Cardiac septum (tissue), 1 donor: ENCODE data around the gene ZCCHC24. TPM values are rescaled to one million over a fixed set of nuclear protein-coding genes. Genes with fewer than 3 reads are reported as not detected.
A peak's percentile ranks its signal among the peaks of the same experiment; 100 is the strongest.
"Not testable (repeated sequence)": the region's sequence is repeated elsewhere in the genome, so short reads cannot be mapped to it uniquely, and the experiment has no call there.

Source experiments
- DNase-seq: peaks from one replicate; pipeline ENCODE4 v3.0.0-alpha.2; 2020; ENCODE audit warnings: low spot score
- intact Hi-C: fragments of 100-400 bp; cut with DNase I; formaldehyde crosslinking; loops from one replicate; pipeline ENCODE4 v1.14.0; 2022
- total RNA-seq: library from RNA; stranded (reverse); fragmentation: NEBNext Ultra II Directional; extraction: Animal tissue kit (Norgen Biotek cat#: 25700); gene quantifications from one replicate; pipeline ENCODE4 v1.2.1, GENCODE V29; 2021
- donor health status: DM: no; HTN: no; CAD: no.

Gene ZCCHC24
- total RNA-seq, 1 donor from 2014 or later, result 56.6 TPM

DNA sequence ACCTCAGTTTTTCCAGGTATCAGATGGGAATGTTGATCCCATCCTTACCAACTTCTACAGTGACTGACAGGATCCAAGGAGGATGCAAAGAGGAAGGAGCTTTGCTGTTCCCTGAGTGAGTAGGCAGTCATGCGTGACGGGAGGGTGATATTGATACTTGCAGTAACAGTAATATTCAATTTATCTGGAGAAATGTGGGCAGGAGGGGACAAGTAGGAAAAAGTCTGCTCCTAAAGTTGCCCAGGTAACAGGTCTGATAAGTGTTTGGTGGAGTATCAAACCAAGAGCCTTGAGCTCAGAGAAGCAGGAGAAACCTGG, 3.3 kb upstream of the ZCCHC24 start:
- no peak for DNase-seq
- intact Hi-C loops, result no loop called here

DNA sequence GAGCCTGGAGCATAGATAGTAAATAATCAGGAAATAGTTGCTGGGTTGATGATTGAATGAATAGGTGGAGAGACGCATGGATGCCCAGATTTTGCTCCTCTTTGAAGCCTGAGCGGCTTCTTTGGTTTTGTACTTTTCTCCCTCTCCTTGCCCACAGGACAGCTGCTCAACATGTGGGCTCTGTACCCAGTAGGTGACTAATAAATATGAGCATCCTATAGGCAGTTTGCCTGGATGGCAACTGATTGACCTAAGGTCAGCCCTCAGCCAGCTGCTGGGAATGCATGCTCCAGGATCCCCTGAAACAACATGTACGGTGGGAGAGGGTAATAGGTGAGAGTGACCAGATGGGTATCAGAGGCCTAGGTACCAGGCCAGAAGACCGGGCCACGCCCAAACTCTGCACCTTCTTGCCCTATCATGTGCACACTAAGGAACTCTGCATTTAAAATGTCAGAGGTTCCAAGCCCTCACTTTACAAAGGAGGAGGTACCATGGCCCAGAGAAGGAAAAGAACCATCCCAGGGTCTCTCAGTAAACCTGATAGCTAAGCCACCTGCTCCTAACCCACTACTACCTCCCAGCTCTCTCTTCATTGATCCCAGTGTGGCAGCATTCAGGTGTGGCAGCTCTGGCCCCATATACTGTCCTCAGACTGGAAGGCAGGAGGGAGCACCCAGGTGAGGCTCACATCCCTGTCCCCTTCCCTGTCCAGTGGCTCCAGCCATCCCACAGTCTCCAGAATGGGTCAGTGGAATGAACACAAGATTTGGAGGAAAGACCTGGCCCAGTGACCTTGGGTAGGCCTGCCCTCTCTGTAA, 2.7 kb upstream of the ZCCHC24 start:
- DNase-seq, result peak; percentile 46
- intact Hi-C loops, result no loop called here

DNA sequence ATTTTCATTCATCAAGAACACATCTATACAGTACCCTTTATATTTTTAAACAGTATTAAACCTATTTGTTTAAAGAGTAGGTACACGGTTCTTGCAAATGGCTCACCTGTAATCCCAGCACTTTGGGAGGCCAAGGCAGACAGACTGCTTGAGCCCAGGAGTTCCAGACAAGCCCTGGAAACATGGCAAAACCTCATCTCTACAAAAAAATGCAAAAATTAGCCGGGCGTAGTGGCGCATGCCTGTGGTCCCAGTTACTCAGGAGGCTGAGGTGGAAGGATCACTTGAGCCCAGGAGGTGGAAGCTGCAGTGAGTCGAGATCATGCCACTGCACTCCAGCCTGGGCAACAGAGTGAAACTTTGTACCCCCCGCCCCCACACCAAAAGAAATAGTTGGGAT, 1.8 kb upstream of the ZCCHC24 start:
- DNase-seq, intact Hi-C loops: not testable (repeated sequence)

DNA sequence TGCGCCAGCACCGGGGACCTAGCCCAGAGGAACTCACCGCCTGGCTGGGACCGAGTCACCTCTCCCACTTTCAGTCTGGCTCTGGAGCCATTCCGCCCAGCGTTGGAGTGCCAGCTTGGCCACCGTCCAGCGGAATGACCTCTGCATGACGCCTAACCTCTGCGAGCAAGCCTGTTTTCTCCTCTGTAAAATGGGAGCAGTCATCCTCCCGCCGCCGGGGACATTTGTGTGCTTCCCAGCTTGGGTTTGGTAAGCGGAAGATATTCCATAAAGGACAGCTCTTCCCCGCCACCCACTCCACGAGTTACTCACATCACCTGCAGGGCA, 1.3 kb upstream of the ZCCHC24 start:
- intact Hi-C loops, result no loop called here
- peak; percentile 80 for DNase-seq

DNA sequence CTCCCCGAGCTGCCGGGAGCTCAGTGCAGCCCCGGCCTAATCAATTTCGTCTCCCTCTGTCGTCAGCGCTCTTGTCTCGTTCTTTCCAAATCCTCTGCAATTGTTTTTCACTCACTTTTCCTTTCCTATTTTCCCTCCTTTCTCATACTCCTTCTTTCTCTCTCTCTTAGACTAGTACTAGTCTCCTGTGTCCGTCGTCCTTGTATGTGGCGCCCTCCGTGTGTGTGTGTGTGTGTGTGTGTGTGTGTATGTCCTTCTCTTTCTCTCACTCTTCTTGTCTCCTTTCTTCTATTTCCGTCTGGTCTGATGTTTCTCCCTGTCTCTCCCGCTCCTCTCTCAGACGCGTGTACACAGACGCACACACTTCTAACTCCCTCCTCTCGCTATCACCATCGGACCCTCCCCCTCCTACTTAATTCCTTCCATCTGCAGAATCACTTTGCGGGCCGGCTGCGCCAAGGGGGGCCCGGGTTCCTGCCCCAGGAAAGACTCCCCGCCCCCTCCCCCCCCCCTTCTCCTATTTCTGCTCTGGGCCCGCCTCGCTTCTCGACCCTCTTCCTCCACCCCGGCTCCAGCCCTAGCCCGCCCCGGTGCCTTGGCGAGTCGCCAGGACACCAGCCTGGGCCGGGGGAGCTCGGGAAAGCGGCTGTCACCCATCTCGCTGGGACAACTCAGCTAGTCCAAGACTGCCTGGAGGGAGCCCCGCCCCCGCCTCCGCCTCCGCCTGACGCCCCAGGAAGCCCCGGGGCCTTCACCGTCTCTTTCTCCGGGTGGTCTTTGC, 743 bp upstream of the ZCCHC24 start:
- intact Hi-C loops, result loop anchor here (1.0 to 2.0 kb wide), 3 partner anchors 21 to 63 kb away; no protein-coding TSS in a partner anchor
- peak; percentile 81 for DNase-seq

DNA sequence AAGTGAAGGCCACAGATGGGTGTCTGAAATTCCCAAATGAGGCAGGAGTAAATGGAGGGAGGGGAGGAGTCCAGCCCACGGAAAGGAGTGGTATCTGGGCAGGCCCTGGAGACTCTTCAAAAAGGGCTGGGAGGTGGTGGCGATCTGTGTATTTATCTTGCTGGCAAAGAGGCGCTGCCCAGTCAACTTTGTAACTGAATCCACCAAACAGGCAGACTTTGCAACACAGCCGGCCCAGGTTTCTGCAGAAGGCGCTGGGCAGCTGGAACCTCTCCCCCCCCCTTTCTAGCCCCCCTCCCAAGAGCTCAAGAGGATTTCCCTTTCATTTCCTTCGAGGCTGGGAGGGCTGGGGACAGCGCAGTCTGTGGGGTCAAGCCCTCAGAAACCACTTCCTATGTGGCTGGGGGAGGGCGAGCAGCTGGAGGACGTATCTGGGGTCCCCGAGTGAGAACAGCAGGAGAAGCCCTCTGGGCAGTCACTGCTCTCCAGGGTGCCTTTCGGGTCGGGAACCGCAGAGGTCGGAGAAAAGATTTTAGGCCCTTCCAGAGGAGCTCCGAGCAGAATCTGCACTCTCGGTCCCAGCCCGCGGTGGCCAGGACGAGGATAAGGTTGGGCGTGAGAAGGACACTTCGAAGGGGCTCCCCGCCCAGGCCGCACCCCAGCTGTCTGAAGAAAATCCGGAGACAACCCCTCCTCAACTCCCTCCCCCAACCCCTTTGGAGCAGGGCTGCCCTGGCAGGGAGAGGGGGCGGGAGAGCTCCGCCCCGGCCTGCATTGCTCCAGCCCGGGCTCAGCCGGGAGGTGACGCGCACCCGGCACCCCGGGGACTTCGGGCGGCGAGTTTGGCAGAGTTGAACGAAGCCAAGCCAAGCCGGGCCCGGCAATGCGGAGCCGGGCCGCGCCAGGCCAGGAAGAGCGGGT, 965 bp downstream of the ZCCHC24 start:
- intact Hi-C loops, result loop anchor here (1.0 to 2.0 kb wide), 3 partner anchors 23 to 62 kb away; no protein-coding TSS in a partner anchor
- DNase-seq, result peak; percentile 83

DNA sequence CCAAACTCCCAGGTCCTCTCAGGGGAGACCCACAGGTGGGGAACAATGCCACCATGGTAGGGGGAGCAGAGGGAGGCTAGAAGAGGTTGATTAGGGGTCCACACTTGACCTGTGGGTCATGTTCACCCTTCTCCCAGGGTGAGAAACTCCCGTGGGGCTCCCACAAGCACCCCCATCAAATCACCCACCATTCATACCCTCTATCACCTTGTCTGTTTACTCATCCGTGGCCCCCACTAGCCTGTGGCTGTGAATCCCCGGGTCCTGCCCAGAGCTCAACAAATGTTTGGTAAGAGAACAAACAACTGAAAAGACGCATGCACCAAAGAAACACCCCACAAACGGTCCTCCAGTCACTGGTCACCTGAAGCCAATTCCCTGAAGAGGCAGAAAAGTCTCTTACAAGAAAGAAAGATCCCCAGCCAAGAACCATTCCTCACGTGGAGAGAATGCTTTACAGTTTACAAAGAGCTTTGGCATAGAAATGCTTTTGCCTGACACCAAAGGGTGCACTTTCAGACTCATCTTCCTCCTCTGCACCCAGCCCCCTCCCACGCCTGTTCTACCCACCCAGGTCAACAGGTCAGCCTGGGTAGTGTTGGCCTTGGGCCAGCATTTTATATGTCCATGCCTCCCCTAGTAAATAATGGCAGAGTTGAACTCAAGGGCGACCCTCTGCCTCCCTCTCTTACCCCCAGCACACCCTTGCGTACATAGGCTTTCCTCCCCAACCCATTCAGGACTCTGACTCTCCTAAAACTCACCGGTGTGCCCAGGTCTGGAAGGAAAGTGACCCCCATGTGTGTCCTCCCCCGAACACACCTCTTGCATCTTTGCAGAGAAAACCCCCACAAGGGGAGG, 1.9 kb downstream of the ZCCHC24 start:
- intact Hi-C loops, result loop anchor here (2.0 kb wide), 1 partner anchor 61 kb away; no protein-coding TSS in a partner anchor
- no peak for DNase-seq

DNA sequence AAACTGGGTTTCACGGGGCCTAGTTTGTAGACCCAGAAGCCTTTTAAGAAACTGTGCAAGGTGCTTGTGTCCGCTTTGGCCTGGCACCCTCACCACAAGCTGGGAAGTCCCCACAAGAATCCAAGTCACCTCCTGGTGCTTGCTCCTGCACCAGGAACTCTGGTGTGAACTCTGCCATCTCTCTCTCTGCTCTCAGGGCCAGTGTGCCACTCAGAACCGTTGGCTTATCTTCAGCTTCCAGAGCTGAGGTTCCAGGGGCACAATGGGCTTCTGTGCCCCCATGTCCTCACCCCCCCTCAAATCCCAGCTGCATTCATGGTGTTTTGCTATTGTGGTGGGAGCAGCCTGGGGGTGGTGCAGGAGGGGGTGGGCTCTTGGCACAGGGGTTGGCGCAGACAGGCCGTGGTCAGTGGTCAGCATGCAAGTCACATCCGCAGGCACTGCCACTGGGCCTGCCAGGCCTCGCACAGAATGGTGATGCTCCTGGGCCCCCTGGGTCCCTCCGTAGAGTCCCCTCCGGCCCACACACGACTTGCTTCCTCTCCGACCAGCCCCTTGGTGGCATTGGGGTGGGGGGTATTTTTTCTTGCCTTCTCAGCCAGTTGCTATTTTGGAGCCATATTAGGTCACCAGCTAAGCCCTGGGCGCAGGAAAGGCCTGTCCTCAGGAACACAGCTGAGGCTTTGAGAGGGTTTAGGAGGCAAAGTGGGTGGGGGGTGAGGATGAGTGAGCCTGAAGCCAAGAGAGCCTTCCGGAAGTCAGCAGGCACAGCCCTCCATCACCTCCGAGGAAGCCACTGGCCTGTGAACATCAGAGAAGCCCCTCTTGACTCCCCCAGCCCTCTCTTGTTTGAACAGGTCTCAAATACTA, 3.0 kb downstream of the ZCCHC24 start:
- intact Hi-C loops, result no loop called here
- DNase-seq, result no peak

DNA sequence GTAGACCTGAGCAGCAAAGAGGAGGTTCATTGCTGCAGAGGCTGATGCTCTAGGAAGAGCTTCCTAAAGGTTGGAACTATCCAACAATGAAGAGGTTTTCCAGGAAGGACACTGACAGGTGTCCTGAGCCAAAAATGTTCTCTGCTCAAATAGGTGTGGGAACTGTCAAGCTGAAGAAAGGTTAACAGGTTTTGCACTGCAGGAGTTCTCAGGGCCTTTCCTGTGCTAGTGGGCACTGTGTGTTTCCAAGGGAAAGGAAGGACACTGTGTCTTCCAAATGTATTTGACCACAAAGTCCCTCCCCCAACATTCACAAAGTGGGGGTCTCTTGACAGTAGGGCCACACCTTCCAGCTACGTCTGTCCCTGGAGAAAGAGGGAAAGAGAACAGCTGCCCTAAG, 4.0 kb downstream of the ZCCHC24 start:
- intact Hi-C loops, result no loop called here
- no peak for DNase-seq

DNA sequence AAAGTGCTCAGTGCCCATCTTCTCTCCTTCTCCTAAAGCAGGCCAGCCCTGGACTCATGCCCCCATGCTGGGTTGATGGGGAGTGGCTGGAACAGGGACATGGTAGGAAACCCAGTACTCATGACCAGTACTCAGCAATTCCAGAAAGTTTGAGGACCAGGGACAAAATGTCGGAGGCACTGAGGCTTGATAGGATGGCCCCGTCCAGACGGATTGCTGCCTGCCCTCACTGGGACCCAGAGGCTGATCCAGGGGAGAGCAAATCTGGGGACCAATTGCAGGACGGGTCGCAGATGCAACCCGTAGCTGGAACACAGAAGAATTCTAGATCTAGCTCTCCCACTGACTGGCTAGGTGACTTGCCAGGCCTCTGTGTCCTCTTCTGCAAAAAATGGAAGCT, 5.1 kb downstream of the ZCCHC24 start:
- intact Hi-C loops, result no loop called here
- no peak for DNase-seq

DNA sequence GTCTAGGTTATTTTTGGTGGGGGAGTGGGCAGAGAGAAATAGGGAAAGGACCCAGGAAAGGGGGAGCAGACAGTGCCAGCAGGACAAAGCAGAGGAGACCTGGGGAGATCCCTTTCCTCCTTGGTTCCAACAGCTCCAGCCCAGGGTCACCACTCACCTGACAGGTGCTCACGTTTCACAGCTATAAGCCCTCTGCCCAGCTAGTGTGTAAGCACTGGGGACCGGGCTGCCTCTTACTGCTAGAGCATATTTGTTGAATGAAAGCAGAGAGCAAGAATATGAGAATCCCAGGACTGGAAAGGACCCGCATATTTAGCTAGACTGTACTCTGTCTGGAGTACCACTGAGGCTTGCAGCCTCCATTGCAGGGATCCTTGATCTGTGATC, 6.7 kb downstream of the ZCCHC24 start:
- DNase-seq, result no peak
- intact Hi-C loops, result no loop called here

DNA sequence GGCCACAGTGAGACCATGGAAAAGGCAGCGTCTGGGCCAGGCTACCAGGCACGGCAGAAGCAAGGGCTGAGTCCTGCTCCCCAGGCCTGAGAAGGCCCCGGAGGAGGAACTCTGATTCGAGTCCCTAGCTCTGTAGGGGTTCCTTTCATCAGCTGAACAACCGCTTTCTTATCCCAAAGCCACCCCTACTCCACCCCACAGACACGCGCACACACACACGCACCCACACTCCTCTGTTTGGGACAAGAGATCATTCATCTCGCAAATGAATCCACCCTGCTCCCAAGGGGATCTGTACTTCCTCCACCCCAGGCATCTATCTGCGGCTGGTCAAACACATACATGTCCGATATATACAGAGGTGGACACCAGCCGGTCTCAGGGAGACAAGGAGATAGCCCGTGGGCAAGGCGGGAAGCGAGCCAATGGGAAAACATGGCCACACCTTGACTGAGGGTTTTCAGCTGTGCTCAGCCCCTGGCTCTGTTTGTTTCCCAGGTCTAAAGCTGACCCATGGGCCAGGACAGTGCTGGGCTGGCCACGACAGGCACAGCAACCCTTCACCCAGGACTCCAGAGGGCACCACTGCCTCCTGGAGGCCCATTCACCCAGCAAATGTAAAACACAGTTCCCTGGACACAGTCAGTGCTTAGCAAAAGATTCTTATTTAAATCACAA, 7.3 kb downstream of the ZCCHC24 start:
- intact Hi-C loops, result no loop called here
- DNase-seq, result peak; percentile 50

DNA sequence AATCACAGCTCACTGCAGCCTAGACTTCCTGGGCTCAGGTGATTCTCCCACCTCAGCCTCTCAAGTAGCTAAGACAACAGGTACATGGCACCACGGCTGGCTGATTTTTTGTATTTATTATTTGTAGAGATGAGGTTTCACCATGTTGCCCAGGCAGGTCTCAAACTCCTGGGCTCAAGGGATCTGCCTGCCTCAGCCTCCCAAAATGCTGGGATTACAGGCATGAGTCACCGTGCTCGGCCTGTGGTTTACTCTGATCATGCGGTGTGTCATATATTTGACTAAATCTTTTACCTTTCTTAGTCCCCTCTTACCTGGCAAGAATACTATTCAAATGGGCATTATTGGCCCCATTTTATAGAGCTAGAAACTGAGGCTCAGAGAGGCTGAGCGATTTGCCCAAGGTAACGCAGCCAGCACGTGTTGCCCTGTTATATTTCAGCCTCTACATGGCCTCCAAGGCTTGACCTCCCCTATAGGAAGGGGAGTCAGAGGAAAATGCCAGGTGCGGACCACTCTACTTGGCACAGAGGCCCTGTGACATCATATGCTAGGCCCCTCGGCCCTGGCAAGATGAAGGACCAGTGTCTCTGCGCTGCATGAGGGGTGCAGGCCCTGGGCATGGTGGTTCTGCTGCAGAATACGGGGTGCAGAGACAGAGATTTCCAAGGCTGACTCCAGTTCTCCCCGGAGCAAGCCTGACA, 8.2 kb downstream of the ZCCHC24 start:
- intact Hi-C loops, result no loop called here
- peak; percentile 53 for DNase-seq

DNA sequence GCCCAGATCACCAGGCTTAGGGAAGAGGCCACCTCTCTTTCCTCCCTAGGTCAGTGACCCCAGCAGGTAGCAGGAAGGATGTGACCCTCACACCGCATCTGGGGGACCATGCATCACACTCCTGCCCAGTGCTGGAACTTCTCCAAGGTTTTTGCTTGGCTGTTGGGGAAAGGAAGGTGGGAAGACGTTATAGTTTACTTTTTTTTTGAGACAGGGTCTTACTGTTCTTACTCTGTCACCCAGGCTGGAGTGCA, 8.6 kb downstream of the ZCCHC24 start:
- no peak for DNase-seq
- intact Hi-C loops, result no loop called here

DNA sequence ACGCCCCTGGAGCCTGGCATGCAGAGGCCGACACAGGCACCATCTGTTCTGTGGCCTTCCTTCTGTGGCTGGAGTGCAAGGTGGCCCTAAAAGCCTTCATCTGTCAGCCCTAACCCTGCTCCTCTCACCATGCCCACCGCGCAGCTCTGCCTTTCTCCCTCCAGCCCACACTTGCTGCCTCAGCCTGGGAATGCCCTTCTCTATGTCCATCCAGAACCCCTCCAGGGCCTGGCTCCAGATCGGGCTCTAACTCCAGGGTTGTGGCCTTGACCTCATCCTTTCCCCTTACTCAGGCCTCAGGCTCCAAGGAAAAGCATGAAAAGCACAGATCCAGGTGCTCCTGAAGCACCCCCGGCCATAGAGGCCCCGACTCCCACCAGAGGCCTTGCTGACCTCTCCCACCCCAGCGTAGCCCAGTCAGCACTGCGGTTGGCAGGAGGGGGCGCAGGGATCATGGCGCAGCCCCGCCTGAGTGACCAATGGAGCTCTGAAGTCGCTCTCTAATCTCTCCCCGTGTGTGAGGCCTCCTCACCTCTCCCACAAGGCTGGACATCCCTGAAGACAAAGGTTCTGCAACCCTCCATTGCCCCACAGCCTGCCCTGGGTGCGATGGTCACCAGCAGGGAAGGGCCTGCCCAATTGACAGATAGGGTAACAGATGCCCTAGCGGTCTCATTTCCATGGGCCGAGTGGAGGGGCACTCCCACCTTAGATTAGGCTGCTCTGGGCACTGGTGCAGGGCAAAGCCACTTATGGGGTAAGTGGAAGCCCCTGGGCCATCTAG, 9.2 kb downstream of the ZCCHC24 start:
- intact Hi-C loops, result no loop called here
- peak; percentile 62 for DNase-seq

DNA sequence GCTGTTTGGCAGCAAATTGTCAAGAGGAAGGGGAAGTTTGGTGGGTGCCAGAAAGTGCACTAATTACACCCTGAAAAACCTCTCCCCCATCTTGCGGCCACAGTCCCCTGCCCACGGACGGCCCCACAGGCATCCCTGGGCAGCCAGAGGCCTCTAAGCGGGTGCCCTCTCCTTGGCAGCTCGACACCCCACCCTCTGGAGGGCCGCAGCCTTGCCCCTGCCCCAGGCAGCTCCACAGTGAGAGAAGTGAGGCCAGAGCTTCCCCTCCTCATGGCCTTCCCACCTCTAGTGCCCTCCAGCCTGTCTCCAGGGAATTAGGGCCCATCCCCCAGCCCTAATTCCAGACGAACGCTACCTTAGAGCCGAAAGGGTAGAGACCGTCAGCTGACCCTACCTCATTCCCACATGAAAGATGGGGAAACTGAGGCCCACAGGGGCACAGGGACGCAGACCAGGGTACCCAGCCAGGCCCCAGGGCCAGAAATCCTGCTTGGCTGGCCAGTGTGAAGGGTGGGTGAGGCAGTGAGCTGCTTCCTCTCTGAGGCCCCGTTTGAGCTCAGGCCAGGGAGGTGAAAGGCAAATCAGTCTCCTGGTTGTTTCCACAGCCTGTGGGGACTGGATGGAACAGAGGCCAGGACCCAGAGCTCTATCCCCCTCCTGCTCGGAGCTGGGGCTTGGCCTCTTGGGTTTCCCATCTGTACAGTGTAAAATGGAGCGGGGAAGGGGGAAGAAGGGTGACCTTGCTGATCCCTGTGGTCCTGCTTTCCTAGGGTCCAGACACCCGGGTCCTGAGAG, 10.0 kb downstream of the ZCCHC24 start:
- peak; percentile 72 for DNase-seq
- intact Hi-C loops, result no loop called here
